GDM1 (cell line): ENCODE measurements around the gene ITGA3.
A peak's percentile ranks its signal among the peaks of the same experiment; 100 is the strongest.

Experiments used
- DNase-seq: peaks from one replicate; lab custom pipeline; 2025; lab: John Stamatoyannopoulos, UW

Gene ITGA3

DNA sequence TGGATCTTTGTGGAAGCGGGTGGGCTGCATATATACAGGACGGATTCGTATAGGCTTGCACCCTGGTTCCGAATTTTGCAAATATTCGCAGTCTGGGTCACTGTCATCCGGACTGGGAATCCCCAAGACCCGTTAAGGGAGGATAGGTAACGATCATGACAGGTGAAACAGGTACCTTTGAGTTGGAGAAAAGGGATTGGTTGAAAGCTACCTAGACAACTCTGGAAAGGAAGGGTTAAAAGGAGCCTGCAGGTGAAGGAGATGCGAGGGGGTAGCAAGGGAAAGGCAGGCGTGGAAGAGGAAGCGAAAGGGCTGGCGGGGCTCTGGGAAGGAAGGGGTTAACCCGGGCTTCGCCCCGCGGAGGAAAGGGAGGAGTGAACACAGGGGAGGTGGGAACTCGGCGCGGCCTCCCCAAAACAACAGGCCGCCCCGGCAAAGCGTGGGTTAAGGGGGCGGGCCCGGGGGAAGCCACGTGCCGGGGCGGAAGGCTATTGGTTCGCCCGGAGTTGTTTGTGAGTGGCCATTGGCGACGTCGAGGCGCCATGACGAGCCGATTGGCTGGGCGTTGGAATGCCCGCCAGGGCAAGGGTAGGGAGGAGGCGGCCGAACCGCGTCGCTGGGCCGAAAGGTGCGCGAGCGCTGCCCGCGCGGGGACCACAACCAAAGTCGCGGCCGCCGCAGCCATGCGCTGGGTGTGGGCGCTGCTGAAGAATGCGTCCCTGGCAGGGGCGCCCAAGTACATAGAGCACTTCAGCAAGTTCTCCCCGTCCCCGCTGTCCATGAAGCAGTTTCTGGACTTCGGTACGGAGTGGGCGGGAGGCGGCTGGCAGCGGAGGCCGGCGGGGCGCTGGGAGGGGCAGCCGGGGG, 39.1 kb downstream of the ITGA3 start, which contains the start of gene PDK2:
PDK2 (plus strand) TSS at position 599 of the 867 bp plus-strand sequence; CDS start at position 684, 85 bp downstream.
- DNase-seq: peak; percentile 95

DNA sequence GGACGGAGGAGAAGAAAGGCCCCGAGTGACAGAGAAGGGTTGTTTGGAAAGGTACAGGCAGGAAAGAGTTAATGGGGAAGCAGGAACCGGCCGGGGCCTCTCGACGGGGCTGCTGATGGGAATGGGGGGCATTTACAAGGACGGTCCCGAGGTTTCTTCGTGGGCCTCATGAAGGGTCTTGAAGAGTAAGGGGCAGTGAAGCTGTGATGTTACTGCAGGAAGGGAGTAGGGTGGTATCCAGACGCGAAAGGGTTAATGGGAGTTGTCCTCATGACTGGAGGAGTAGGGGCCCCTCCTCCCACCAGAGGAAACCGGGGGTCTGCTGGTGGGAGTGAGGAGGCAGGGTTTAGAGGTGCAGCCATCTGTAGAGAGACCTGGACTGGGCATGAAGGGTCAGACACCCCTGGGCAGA, 39.7 kb downstream of the ITGA3 start:
- DNase-seq: no peak

DNA sequence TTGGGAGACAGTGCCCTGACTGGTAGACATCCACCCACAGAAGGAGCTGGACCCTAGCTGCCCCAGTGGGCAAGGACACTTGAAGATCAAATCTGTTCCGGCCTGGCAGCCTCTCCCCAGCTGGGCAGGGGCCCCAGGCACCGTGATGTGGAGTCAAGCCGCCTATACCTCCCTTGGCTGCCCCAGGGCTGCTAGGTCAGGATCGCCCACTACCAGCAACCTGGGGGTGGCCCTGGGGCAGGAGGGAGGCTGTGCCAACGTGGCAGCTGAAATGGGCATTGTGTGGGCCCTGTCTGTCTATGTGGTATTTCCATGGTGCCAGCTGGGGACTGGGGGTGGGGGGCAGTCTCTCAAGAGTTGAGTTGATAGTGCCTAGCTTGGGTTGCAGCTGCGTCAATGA, 40.2 kb downstream of the ITGA3 start:
- no peak for DNase-seq

DNA sequence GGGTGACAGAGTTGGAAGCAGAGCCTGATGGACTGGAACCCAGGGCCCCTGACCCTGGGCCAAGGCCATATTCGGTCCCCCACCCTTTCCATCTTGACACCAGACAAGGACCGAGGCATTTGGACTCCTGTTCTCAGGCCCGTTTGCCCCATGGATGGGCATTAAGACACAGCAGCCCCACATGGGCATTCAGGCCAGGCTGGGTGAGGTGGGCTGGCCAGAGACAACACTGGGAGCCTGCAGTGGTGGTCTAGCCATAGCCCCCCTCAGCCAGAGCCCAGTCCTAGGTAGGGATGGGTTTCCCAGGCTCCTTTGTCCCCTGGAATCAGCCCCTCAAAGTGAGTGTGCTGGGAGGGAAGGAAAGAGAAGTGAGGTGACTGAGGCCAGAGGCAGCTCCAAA, 40.8 kb downstream of the ITGA3 start:
- no peak for DNase-seq

DNA sequence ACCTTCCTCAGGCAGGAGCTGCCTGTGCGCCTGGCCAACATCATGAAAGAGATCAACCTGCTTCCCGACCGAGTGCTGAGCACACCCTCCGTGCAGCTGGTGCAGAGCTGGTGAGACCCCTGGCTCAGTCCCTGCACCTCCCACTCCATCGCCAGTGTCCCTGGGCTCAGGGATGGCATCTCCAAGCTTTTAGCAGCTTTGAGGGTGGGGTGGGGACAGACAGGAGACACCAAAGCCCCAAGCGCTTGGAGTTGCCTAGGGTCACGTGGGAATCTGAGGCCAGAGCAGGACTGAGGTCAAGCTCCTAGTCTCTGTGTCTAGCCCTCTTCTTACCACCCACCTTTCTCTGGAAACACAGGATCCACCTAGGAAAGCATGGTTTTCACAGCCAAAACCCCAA, 41.5 kb downstream of the ITGA3 start:
- DNase-seq: no peak

DNA sequence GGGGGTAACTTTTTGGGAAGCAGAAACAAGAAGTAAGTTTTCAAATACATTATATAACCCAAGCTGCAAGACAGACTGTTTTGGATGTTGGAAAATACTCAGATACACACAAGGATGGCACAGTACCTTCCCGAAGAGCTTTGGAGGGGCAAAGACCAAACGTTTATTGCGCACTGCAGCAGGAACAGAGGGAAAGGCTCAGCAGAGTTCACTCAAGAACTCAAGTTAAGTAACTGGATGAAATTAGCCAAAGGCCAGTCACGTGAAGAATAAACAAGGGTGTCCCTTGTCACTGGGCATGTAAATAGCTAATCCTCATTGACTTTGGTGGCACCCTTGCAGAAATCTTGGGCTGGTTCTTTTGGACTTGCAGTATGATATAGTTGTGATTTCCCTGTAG, 42.0 kb downstream of the ITGA3 start:
- no peak for DNase-seq

DNA sequence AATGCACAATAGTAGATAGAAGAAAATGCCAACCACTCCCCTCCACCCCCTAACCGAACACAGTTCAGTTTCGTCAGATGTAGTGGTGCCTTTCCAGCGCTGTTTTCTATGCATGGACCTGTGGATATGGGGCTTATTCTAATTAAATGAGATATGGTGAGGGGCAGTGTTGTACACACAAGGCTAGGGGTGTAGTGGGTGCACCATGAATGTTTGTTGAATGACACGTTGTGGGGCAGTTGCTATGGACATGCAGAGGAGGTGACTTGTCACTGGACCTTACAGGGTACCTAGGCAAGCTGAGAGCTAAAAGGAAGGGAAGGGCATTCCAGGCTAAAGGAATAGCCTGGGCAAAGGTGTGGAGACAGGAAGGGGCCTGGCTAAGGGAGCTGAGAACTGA, 42.7 kb downstream of the ITGA3 start:
- no peak for DNase-seq

DNA sequence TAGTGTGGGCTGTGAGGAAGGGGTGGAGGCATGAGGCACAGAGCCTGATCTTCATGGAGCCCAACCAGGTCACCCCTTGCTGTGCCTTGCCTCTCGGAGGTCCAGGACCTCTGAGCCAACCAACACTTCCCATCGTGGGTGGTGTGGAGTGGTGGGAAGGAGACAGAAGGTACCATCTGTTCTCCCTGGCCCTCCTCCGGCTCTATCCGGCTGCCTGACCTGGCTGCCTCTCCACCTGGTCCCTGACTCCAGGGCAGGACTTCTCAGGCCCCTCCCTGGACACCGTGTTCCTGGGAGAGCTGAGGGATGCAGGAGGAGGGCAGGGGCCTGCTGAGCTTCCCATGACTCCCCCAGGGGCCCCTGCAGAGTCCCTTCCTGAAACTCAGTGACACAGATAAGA, 43.1 kb downstream of the ITGA3 start:
- DNase-seq: no peak

DNA sequence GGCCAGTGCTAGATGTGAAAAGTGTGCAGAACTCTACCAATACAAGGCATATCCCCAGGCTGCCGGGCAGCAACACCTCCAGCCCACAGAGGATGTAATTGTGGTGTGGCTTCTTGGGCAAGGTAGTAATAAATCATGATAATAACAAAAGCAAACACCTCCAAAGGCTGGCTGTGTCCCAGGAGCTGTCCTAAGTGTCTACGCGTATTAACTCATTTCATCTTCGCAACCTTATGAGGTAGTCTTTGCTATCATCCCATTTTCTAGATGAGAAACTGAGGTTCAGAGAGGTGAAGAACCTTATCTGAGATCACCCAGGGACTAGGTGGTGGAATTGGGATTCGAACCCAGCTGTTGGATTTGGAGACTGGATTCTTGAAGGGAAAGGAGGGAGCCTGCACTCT, 44.6 kb downstream of the ITGA3 start:
- DNase-seq: no peak

DNA sequence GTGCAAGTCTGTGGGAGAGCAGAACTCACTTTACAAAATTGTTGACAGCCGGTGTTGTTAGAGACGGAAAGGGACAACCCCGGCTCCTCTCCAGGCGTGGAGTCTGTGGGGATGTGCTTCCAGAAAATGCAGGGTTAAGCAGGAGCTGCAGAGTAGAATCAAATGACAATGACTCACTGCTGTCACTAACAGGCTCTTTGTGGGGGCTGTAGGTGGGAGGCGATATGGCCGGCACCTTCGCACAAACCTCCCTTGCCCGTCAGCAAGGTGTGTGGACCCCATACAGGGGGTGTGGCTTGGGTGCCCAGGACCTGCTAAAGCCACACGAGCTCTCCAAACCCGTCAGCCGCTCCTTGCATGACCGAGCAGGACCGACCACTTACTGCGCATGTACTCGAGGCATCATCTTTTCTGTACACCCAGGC, 45.0 kb downstream of the ITGA3 start:
- DNase-seq: no peak

DNA sequence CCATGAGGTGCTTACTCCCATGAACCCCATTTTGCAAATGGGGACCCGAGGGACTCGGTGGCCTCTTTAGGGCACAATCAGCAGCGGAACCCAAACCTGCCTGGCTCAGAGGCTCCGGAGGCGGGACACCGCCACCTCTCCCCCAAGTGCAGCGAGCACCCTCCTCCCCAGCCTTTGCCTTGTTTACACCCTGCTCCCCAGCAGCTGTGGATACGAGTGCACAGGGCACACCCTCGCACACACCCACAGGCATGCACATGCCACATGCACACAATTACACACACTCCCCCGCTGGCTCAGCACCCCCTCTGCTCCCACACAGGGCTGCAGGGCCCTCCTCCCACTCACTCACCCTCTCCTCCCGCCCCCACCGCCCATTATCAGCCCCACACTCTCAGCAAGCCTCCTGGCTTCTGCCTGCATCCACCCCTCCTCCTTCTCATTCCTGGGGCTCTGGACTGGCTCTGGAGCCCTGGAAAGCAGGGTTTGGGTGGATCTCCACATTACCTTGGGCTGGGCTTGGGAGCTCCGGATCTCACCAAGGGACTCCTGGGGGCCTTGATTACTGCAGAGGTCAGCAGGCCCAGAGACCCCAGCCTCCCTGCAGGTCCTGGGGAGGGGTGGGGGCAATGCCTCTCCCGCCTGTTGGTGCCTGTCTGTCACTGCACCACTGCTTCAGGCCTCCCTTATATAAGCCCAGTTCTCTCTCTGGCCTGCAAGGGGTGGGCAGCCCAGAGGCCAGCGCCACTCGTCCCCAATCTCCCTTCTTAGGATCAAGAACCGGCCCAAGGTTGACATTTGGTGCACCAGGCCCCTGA, 45.6 kb downstream of the ITGA3 start:
- no peak for DNase-seq

DNA sequence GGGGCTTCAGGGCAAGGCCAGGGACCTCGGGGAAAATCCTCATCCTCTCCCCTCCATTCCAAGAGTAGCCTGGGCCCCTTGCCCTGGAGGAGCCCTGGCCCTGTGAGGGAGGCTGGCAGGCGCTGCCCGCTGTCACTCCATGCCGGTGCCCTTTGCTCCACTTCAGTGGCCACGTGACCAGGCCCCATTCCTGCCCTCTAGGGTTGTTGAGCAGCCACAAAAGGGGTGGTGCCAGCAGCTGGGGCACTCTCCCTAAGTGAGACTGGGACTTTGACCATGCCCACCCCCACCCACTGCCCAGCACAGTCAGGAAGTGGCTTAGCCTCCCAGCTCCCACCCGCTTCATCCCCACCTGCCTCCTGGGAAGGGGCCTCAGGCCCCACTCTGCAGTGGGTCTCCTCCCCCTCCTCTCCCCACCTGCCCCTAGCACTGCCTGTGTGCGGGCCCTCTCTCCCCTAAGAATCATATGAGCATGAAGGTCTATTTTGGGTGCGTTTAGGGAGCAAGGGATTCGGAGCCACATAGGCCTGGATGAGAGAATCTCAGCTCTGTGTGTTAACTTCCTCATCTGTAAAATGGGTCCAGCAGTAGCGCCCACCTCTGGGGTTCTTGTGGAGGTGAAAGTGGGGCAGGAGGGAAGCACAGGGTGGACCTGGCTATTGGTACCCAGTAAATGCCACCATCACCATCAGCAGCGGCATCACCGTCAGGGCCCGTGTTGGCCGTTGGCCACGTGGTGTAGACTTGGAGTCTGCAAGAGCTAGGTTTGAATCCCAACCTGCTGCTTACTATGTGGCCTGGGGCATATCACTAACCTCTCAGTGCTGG, 46.5 kb downstream of the ITGA3 start:
- no peak for DNase-seq

DNA sequence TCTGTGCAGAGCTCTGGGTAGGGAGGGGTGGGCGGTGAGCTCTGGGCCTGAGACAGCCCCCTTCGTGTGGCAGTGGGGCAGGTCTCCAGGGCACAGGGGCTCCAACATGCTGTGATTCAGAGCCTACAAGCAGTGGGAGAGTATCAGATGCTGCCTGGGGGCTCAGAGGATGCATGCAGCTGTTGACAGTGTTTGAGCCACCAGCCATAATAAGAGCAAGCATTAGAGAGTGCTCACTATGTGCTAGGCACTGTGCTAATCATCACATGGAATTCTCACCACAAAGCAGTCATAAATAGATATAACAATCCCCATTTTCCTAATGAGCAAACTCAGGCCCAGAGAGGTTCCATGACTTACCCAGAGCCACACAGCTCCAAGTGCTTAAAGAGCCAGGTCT, 47.3 kb downstream of the ITGA3 start:
- no peak for DNase-seq

DNA sequence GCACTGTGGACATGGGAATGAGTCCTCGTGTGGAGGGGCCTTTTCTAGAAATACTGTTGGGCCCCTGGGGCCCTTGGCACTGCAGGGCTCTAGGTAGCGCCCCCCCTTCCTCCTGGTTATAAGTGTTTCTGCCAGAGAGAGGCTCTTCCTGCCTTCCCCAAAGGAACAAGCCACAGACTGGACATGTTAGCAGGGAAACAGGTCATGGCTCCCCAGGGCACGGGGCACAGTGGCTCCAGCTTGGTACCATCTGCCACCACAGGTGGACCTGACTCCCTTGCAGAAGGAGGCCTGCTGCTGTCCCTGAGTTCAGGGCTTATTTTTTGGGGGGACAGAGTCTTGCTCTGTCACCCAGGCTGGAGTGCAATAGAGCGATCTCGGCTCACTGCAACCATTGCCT, 48.0 kb downstream of the ITGA3 start:
- no peak for DNase-seq

DNA sequence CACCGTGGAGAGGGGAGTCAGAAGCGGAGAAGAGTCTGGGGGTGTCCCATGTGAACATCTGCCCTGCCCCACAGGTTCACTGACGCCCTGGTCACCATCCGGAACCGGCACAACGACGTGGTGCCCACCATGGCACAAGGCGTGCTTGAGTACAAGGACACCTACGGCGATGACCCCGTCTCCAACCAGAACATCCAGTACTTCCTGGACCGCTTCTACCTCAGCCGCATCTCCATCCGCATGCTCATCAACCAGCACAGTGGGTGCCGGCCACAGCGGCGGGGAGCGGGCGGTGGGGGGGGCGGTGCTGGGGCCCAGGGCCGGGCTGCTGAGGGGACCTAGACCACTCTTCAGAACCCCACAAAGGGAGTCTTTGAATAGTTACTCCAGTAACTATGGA, 49.9 kb downstream of the ITGA3 start:
- DNase-seq: no peak

DNA sequence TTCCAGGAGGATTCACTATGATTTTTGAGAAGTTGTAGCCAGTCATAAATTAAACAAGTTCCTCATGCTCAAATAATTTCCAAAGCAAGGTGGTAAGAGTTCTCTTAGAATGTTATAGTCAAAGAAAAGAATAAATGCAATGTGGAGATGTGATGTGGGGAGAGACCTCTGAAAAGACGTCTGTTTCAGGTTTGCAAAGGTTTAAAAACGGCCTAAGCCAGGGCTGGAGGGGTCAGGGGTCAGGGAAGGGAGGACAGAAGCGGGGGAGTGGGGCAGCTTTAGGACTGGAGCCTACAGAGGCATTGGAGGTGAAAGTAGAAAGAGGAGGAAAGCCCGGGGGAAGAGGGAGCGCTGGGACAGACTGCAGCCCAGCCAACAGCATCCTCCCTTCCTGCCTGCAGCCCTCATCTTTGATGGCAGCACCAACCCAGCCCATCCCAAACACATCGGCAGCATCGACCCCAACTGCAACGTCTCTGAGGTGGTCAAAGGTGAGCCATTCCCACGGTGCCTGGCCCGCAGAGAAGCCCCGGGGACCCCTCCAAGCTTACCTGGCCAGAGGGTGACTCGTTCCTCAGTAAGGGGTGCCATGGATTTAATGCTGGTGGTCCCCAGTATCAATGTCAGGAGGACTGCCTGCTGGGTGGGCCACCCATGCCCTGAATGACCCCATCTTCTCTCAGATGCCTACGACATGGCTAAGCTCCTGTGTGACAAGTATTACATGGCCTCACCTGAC, 50.7 kb downstream of the ITGA3 start:
- no peak for DNase-seq

DNA sequence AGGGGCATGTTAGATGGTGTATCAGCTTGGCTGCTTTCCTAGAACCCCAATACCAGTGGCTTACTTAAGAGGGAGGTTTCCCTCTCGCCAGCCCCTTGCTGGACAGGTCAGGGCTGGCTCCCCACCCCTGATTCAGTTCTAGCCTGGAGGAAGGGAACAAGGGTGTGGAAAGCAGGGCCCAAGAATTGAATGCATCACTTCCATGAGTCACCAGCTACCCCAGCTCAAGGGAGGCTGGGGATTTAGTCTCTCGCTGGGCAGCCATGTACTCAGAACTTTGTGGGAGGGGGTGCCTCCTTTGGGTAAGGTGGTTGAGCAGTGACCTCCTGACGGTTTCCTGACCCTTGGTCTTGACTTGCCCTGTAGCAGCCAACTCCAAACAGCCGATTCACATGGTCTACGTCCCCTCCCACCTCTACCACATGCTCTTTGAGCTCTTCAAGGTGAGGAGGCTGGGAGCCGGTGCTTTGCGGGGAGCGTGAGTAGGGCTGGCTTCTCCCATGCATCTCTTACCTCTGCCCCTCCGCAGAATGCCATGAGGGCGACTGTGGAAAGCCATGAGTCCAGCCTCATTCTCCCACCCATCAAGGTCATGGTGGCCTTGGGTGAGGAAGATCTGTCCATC, 52.0 kb downstream of the ITGA3 start:
- DNase-seq: no peak

DNA sequence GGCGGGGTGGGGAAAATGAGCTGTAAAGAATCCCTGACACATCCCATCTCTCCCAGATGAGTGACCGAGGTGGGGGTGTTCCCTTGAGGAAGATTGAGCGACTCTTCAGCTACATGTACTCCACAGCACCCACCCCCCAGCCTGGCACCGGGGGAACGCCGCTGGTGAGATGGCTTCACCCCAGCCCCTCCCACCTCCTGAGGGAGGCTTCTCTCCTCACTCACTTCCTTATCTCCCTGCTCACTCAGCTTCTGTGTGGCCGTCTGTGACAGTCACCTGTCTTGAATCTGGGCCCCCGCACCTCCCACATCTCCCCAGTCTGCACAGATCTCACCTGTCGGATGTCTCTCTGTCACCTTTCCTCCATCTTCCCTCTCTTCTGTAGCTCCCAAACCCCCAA, 52.6 kb downstream of the ITGA3 start:
- no peak for DNase-seq

DNA sequence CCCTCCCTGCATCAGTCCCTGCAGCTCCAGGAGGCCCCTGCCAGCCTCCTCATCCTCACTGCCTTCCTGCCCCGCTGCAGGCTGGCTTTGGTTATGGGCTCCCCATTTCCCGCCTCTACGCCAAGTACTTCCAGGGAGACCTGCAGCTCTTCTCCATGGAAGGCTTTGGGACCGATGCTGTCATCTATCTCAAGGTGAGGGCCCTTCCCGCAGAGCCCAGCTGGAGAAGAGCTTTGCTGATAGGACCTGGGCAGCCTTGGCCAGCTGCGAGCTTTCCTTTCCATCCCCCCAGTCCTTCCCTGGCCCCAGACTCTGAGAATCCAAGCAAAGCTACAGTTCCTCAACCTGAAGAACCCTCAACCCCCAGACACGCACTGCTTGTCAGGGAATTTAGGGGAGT, 53.3 kb downstream of the ITGA3 start:
- no peak for DNase-seq

DNA sequence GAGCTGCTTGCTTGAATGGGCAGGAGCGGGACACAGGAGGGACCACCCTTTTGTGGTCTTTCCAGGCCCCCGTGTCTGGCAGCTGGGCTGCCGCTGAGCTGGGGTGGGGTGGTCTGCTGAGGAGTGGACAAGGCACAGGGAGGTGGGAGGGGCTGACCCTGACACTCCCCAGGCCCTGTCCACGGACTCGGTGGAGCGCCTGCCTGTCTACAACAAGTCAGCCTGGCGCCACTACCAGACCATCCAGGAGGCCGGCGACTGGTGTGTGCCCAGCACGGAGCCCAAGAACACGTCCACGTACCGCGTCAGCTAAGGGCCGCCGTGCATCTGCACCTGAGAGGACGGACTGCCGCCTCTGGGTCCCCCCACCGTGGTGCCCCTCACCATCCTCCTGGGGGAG, 53.9 kb downstream of the ITGA3 start:
- DNase-seq: no peak
